ENCODE results near the gene PKLR.

- TF ChIP-seq CTCF (IDR thresholded peaks at IDR 0.05; ENCODE audit: low read length) = no peak
- no peak for TF ChIP-seq EZH2 (IDR thresholded peaks at IDR 0.05; ENCODE audit: borderline replicate concordance, low read length)
Measured at GRCh38 chr1:155324037-155324716, 22.9 kb upstream of the PKLR start.

Data from OCI-LY1 (cell line).